K562 (cell line): ENCODE data around the gene ANKRD61. TPM values are rescaled to one million over a fixed set of nuclear protein-coding genes. Genes with fewer than 3 reads are reported as not detected.
A peak's percentile ranks its signal among the peaks of the same experiment; 100 is the strongest.

Experiments used
- AFF1 ChIP-seq, 2 experiments: fragments of 450-650 bp; IDR thresholded peaks; 2 replicates each; pipeline ENCODE4 v1.6.1; 2018; ENCODE audit warnings: mild to moderate bottlenecking in 2 of 2, low read depth in 1 of 2; ENCODE audit not compliant: partially characterized antibody in 2 of 2
- KAT7 ChIP-seq: sonication (generic); formaldehyde crosslinking; IDR thresholded peaks from 2 replicates; pipeline ENCODE4 v1.8.0; 2022; ENCODE audit warnings: missing genetic modification reagents, mild to moderate bottlenecking, borderline replicate concordance
- THAP12 ChIP-seq: fragments of 250-450 bp; sonication (Bioruptor Pico); IDR thresholded peaks from 2 replicates; pipeline ENCODE4 v1.9.0; 2021; ENCODE audit warnings: mild to moderate bottlenecking, inconsistent platforms
- ZNF133 ChIP-seq: fragments of 250-450 bp; sonication (Bioruptor Pico); IDR thresholded peaks from 2 replicates; pipeline ENCODE4 v1.4.0; 2020; ENCODE audit warnings: mild to moderate bottlenecking
- ZNF140 ChIP-seq: fragments of 250-450 bp; sonication (Bioruptor Pico); IDR thresholded peaks from 2 replicates; pipeline ENCODE4 v1.8.0; 2021; ENCODE audit warnings: moderate library complexity, mild to moderate bottlenecking, inconsistent platforms
- polyA plus RNA-seq, 8 experiments: library from polyadenylated mRNA; depleted of rRNA in 4 of 8; stranded (reverse) in 5 of 8; unstranded in 3 of 8; fragments of >200 nt; fragmentation: Nextera tagmentation in 2 of 8; fragmentation: Illumina TruSeq in 1 of 8; extraction: Ambion mirVana in 2 of 8; extraction: Trizol in 1 of 8; gene quantifications; 2 replicates each; pipeline versions ENCODE4 v1.2.1 to v1.2.3, GENCODE V29; 2011 to 2014; ENCODE audit warnings: inconsistent platforms in 1 of 8, missing spikeins in 1 of 8
- total RNA-seq, 7 experiments: library from RNA; depleted of rRNA in 6 of 7; stranded (reverse); fragments of >200 nt in 6 of 7; fragmentation: Illumina TruSeq in 2 of 7; extraction: Trizol in 2 of 7; gene quantifications; 2 replicates each; pipeline versions ENCODE4 v1.2.1 to v1.2.3, GENCODE V29; 2011 to 2021; ENCODE audit warnings: low replicate concordance in 1 of 7
- TF ChIP-seq, protein P1 (sequence below): fragments of 200-800 bp; sonication (Bioruptor generic); IDR thresholded peaks from 2 replicates; pipeline ENCODE4 v1.6.1; 2016; ENCODE audit warnings: missing genetic modification characterization, missing compliant biosample characterization

Gene ANKRD61
- total and polyA plus RNA-seq, 9 of the 15 experiments (the other 6 are each of a cell fraction or from before 2014, with no cell fraction given): 0.08 to 0.11 (median 0.09) TPM; not detected in 5

DNA sequence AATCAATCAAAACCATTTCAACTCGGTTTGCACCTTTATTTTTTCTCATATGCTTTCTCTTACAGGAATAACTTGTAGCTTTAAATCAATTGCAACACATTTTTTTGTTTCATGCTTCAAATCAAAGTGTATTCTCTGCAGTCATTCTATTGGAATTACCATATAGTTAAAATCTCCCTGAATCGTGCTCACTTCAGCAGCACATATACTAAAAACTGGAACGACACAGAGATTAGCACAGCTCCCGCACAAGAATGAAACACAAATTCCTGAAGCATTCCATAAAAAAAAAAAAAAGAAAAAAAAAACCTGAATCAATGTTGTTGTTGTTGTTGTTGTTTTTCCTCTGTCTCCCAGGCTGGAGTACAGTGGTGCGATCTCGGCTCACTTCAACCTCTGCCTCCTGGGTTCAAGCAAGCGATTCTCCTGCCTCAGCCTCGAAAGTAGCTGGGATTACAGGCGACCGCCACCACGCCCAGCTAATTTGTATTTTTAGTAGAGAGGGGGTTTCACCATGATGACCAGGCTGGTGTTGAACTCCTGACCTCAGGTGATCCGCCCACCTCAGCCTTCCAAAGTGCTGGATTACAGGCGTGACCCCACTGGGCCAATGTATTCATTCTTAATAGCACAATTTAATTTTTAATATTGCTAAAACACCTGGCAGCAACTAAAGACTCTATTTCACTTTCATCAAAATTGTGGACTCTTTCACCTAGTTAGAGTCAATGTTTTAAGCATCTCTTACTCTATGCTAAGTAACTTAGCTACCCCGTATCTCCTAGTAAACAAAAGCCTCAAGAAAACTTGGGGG, 26.3 kb downstream of the ANKRD61 start (continued):
- TF ChIP-seq THAP12 (CRISPR knock-in tag) (no peak), AFF1 (IDR thresholded peaks at IDR 0.05; ENCODE audit: low read depth in 1 of 2, partially characterized antibody in 2 of 2) (peak in 1 of 2 experiments; percentile 21), KAT7 (CRISPR knock-in tag) (peak; percentile 39; the same call in 1 of the 2 replicates), ZNF133 (CRISPR knock-in tag) (no peak), ZNF140 (CRISPR knock-in tag) (0 out of 2 replicates have a peak, but pooled peaks have one; percentile 64)
- TF ChIP-seq, protein P1, sequence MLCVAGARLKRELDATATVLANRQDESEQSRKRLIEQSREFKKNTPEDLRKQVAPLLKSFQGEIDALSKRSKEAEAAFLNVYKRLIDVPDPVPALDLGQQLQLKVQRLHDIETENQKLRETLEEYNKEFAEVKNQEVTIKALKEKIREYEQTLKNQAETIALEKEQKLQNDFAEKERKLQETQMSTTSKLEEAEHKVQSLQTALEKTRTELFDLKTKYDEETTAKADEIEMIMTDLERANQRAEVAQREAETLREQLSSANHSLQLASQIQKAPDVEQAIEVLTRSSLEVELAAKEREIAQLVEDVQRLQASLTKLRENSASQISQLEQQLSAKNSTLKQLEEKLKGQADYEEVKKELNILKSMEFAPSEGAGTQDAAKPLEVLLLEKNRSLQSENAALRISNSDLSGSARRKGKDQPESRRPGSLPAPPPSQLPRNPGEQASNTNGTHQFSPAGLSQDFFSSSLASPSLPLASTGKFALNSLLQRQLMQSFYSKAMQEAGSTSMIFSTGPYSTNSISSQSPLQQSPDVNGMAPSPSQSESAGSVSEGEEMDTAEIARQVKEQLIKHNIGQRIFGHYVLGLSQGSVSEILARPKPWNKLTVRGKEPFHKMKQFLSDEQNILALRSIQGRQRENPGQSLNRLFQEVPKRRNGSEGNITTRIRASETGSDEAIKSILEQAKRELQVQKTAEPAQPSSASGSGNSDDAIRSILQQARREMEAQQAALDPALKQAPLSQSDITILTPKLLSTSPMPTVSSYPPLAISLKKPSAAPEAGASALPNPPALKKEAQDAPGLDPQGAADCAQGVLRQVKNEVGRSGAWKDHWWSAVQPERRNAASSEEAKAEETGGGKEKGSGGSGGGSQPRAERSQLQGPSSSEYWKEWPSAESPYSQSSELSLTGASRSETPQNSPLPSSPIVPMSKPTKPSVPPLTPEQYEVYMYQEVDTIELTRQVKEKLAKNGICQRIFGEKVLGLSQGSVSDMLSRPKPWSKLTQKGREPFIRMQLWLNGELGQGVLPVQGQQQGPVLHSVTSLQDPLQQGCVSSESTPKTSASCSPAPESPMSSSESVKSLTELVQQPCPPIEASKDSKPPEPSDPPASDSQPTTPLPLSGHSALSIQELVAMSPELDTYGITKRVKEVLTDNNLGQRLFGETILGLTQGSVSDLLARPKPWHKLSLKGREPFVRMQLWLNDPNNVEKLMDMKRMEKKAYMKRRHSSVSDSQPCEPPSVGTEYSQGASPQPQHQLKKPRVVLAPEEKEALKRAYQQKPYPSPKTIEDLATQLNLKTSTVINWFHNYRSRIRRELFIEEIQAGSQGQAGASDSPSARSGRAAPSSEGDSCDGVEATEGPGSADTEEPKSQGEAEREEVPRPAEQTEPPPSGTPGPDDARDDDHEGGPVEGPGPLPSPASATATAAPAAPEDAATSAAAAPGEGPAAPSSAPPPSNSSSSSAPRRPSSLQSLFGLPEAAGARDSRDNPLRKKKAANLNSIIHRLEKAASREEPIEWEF (CRISPR knock-in tag): 0 out of 2 replicates have a peak, but pooled peaks have one; percentile 44
